Right kidney (tissue), 9 donors: Measurements from ENCODE around the gene TFRC.
A peak's percentile ranks its signal among the peaks of the same experiment; 100 is the strongest.
"Not testable (repeated sequence)": the region's sequence is repeated elsewhere in the genome, so short reads cannot be mapped to it uniquely, and the experiment has no call there.

ENCODE experiments used
- DNase-seq: peaks from one replicate; pipeline ENCODE4 v3.0.0-alpha.2; 2016
- long read RNA-seq, 8 donors: transcript quantifications; one replicate each; lab custom pipeline, GENCODE V29; 2026

TFRC gene
- long read RNA-seq, donor 1, full-length matches to known transcripts: 5 of 5 reads
- long read RNA-seq, donor 1, partial matches to known transcripts: 0 of 5 reads
- long read RNA-seq, donor 1, other reads (novel, unspliced or antisense): 0 of 5 reads
- long read RNA-seq, donor 2: 0 reads
- long read RNA-seq, donor 3: 0 reads
- long read RNA-seq, donor 4, full-length matches to known transcripts: 2 of 2 reads
- long read RNA-seq, donor 4, partial matches to known transcripts: 0 of 2 reads
- long read RNA-seq, donor 4, other reads (novel, unspliced or antisense): 0 of 2 reads
- long read RNA-seq, donor 5, full-length matches to known transcripts: 5 of 5 reads
- long read RNA-seq, donor 5, partial matches to known transcripts: 0 of 5 reads
- long read RNA-seq, donor 5, other reads (novel, unspliced or antisense): 0 of 5 reads
- long read RNA-seq, donor 6, full-length matches to known transcripts: 1 of 1 reads
- long read RNA-seq, donor 6, partial matches to known transcripts: 0 of 1 reads
- long read RNA-seq, donor 6, other reads (novel, unspliced or antisense): 0 of 1 reads
- long read RNA-seq, donor 7, partial matches to known transcripts: 20 of 22 reads
- long read RNA-seq, donor 7, other reads (novel, unspliced or antisense): 0 of 22 reads
- long read RNA-seq, donor 8, full-length matches to known transcripts: 3 of 3 reads
- long read RNA-seq, donor 8, partial matches to known transcripts: 0 of 3 reads
- long read RNA-seq, donor 8, other reads (novel, unspliced or antisense): 0 of 3 reads

GRCh38 chr3:196081834-196082618, at the start of gene TFRC:
Gene TFRC, minus strand, starts transcription at chr3:196082090. Its CDS starts 4,991 bp downstream, at chr3:196077099.
- DNase-seq: peak; percentile 93

GRCh38 chr3:196128172-196128843, 46.4 kb upstream of the TFRC start:
- no peak for DNase-seq

GRCh38 chr3:196127308-196128040, 45.6 kb upstream of the TFRC start:
- DNase-seq: no peak

DNA sequence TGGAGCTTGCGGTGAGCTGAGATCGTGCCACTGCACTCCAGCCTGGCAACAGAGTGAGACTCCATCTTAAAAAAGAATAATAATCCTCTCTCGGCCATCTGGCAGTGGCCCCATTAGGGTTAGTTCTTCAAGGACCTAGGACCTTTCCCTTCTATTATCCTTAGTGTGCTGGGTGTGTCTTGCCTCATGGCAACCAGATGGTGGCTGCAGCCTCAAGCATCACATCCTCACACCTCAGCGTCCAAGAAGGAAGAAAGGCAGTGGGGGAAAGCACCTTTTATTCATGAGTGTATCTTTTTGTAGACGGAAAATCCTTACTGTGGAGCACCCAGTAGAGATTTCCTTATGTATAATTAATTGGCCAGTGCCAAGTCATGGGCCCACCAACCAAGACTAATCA, 42.7 kb upstream of the TFRC start:
- DNase-seq: no peak

DNA sequence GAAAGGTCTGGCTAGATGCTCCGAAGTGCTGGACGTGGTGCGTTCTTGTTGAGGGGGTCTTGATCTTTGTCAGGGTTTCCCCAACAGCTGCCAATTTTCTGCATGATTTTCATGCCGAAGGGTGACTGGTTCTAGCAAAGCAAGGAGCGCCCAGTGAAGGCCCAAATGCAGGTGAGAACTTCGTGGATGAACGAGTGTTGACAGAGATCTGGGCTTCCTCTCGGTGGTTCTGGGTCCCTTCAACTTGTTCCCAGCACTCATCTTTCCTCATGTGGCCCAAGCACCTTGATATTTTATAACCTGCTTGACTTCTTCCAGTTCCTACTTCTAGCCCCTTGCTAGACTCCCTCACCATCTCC, 40.8 kb upstream of the TFRC start:
- DNase-seq: no peak

DNA sequence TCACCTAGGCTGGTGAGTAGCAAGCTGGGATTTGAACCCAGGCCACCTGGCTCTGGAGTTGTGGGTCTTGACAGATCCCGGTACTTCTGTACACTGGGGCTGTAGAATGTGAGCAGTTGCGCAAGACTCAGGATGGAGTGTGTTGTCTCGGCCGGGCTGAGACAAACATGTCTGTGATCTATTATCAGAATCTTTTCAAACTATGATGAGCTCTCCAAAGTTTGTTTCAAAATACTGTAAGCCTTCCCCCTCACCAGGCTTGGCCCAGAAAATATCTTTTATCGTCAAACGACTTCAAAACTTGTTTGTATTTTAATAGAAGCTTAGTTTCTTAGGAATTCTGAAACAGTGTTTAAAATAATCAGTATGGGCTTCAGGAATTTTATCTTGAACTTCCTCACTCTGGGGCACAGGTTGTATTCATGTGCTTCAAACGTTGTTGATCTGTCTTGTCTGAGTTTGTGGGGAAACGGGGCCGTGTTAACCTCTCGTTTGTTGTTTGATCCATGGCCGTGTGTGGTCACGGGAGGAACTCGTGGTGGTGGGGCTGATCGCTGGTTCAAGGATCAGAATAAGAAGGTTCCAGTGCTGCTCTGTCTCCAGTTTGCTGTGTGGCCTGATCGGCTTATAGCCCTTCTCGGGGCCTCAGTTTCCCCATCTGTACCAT, 40.3 kb upstream of the TFRC start:
- DNase-seq: no peak

DNA sequence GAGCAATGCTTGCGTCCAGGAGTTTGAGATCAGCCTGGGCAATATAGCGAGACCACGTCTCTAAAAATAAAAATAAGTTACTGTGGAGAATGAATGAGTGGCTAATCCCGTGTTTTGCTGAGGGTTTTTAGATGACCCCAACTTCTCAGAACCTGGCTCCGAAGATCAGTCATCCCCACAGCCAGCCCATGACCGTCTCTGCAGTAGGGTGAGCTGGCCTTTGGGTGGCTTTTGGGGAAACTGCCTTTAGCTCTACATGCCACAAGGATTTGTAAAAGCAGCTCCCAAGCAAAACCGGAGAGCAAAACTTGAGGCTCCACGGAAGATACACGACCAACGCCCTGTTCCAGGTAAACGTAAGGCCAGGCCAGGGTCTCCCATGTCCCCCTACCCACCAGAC, 39.2 kb upstream of the TFRC start:
- DNase-seq: no peak

DNA sequence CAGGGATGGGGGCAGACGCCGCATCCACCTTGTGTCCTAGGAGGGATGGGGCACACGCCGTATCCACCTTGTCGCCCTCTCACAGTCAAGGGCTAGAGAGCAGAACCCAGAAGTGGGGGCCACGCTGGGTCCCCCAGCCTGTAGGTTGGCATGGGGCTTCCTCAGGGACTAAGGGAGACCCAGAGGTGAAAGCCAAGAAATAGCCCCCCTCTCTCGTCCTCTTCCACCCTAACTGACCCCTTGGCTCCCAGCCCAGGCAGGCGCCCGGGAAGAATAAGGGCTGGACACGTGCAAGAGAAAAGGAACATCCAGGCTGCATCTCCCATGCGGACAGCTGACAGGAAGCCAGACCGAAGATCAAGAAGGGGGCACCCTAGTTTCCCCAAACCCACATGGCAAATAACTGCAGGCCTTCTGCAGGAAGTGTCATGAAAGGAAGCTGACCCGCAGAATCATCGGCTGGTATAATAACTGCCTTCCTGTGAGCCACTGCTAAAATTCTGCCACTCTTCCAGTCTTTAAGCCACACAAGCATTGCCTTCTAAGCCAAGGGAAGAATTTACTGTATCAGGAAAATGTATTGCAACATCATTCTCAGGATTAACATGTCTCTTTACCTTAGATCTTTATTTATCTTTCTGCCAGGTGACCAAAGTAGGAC, 38.5 kb upstream of the TFRC start:
- DNase-seq: no peak

- no peak for DNase-seq
Measured at GRCh38 chr3:196117809-196118208, 35.9 kb upstream of the TFRC start.

GRCh38 chr3:196115678-196116083, 33.8 kb upstream of the TFRC start:
- no peak for DNase-seq

DNA sequence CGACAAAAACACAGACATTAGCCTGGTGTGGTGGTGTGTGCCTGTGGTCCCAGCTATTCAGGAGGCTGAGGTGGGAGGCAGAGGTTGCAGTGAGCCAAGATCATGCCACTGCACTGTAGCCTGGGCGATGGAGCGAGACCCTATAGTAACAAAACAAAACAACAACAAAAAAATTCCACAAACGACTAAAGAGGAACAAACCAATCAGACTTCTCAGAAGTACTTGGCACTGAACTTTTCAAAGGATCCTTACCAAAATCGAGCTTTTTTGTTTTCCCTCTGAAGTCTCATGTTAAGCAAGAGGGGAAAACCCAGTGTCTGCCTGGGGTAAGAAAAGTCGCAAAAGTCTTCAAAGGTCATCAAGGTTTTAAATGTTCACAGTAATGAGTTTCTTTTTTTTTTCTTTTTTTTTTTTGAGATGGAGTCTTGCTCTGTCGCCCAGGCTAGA, 30.1 kb upstream of the TFRC start:
- no peak for DNase-seq

DNA sequence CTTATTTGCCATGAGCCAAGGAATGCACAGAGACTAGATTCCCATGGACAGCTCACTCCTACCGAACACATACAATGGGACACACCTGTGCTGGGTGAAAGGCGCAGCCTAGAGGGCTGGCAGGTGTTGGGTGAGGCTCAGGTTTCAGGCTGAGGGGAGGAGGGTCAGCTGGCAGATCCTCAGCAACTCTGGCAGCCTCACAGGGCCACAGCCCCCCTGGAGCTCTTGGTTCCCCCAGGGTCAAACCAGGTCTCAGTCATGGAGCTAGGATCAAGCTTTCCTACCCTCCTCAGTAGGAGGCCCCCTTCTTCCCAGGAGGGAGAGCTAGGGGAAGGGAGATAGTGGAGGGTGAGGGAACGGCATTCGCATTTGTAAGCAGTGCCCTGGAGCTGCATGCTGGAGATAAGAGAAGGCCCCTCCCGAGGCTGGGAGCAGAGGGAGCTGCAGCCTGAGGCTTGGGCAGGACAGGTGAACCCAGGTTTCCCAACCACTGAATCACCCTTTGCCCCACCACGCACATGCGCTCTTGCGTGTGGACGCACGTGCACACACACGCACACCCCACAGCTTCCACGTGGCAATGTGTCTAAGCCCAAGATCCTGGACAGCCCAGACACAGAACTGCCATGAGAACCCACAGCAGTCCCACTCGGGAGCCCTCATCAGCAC, 26.3 kb upstream of the TFRC start:
- DNase-seq: peak; percentile 26

DNA sequence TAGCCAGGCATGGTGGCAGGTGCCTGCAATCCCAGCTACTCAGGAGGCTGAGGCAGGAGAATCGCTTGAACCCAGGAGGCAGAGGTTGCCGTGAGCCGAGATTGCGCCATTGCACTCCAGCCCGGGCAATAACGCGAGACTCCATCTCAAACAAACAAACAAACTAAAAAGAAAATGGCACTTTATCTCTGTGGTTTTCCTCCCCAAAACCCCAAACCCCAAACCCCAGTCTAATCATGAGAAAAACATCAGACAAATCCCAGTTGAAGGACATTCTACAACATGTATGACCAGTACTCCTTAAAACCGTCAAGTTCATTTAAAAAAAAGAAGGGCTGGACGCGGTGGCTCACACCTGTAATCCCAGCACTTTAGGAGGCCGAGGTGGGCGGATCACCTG, 22.8 kb upstream of the TFRC start:
- not testable (repeated sequence) for DNase-seq

DNA sequence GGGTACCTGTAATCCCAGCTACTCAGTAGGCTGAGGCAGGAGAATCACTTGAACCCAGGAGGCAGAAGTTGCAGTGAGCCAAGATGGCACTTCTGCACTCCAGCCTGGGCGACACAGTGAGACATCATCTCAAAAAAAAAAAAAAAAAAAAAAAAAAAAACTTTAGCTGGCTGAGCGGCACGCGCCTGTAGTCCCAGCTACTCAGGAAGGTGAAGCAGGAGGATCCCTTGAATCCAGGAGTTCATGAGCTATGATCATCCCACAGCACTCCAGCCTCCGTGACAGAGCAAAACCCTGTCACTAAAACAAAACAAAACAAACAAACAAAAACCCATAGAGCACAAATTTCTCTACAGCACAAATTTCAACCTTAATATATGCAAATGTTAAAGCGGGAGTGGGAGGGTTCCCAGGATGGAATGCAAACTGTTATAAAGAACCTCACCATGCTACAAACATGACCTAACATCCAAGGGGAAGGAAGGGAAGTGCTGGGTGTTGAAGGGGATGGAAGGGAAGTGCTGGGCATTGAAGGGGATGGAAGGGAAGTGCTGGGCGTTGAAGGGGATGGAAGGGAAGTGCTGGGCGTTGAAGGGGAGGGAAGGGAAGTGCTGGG, 16.6 kb upstream of the TFRC start:
- DNase-seq: not testable (repeated sequence)

DNA sequence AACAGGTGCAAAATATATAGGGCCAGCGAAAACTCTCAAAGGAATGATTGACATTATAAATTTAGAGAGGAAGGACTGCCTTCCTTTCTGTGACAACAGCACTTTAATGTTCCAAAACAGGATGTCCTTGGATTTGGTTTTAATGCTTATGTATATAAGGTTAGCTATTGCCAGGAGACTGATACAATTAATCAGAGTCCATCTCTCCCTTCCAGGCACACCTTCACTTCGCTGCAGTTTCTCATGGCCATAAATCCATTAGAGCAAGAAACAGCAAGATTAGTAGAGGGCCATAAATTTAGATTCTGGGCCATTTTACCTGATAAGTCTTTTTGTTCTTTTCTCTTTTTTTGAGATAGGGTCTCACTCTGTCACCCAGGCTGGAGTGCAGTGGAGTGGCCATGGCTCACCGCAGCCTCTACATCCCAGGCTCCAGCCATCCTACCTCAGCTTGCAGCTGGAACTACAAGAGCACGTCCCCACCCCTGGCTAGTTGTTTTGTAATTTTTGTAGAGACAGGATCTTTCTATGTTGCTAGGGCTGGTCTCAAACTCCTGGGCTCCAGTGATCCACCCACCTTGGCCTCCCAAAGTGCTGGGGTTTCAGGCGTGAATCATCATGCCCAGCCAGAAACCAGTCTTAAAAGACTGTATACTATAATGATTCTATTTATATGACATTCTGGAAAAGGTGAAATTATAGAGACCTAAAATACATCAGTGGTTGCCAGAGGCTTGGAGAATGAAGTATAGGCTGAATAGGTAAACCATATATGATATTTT, 15.7 kb upstream of the TFRC start:
- no peak for DNase-seq

DNA sequence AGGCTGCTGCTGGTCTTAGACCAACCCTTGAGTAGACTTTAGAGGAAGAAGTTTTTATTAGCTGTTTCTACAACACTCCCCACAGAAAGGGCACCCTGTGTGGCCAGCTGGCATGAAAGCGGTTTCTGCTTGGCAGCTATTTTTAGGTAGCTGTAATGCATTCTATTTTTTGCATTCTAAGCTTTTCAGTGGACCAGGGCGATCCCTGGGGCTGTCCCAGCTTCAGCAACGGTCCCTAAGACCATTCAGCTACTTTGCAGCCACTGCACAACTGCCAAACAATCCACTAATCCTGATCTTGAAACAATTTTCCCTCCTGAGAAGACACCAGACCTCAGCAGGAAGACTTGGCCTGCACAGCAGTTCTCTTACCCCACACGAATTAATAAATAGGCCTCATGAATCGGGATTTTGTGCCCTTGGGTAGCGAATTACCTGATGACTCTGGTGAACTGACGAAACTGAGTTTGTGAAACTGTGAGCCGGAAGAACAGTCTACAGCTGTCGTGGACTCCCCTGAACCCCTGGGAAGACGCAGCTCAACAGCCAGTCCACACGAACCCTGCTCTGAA, 14.6 kb upstream of the TFRC start:
- DNase-seq: no peak

- no peak for DNase-seq
Measured at GRCh38 chr3:196093317-196094111, 11.6 kb upstream of the TFRC start.
